HG02571 (cell line): ENCODE results near the gene SHB.
"Not testable (repeated sequence)": the region's sequence is repeated elsewhere in the genome, so short reads cannot be mapped to it uniquely, and the experiment has no call there.

ENCODE experiments used
- ATAC-seq: cut with Tn5 transposase; IDR thresholded peaks from one replicate; pipeline ENCODE4 v1.9.1; 2021; ENCODE audit warnings: mild to moderate bottlenecking, moderate library complexity; ENCODE audit not compliant: unreplicated experiment

SHB gene

DNA sequence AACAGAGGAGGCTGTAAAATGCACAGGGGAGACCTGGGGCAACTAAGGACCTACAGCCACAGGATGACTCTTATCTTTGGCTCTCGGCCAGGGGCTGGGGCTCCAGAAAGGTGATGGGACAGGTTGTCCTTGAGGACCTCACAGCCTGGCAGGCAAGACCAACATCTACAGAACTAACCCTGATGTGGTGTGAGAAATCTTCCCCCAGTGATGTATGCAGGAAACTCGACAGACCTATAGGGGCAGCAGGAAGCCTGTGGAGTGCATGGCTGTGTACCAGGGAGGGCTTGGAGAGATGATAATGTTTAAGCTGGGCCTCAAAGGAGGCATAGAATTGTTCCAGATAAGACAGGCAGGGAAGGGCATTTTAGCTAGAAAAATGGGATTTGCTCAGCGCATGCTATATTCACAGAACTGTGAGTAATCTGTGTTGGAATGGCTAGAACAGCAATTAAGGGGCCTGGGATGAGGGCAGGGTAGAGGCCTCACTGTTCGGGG lies 96.6 kb downstream of the SHB start:
- no peak for ATAC-seq

DNA sequence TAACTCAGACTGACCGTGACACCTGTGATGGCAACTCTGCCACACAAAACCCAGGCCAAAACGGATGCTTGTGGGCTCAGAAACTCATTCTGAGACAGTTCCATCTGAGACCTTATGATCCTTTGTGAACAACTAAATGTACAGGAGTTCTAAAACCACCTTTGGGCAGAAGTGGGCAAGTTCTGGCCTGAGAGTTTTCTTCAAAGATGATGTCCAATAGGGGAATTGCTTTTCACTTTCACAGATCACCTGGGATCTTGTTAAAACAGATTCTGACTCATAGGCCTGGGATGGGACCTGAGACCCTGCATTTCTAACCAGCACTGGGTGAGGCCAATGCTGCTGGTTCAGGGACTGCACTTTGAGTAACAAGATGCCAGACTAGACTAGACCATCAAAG lies 97.3 kb downstream of the SHB start:
- ATAC-seq, result no peak

DNA sequence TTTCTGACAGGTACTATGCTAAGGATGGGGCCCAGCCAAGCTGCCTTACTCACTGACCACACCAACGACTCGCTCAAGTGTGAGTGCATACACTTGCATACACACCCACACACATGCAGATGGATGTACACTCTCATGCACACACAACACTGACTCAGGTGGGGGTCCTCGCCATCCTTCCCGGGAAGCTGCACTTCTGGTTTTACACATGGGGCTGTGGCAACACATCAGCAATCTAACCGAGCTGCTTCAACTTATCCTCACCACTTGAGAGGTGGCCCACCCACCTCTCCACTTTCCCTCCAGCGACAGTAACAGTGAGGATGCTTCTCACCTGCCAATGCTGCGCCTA lies 97.9 kb downstream of the SHB start:
- no peak for ATAC-seq

DNA sequence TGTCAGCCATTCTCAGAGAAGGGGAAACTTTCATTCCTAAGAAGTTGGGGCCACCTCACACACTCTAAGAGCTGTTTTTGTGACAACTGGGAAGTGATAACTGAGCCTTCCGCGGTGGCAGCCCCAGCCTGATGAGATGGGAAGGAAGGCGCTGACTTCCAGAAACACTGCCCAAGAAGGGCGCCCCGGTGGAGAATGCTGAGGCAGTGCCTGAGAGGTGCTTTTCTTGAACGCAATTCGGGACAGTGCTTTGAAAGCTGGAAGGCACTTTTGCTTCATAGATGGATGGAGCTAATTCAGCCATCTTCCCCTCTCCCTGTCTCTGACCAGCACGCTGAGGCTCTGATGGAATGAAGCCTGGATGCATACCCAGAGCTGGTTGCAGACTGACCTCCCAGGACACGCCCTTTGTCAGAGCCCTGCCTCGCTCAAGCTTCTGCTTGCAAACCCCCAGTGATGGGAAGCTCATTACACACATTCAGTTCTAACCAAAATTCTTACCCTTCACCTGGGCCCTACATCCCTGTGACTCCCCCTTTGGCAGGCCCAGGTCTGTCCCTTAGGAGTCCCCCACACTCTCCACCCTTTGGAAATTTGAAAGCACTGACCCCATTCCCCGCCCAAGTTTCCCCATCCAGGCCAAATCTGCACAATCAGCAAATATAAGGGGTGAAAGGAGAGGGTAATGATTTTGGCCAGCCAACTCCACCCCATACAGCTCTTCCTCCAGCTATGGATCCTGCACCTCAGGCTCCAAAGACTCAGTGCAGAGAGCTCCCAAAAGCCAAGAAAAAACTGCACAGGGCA lies 98.5 kb downstream of the SHB start:
- ATAC-seq, result no peak

DNA sequence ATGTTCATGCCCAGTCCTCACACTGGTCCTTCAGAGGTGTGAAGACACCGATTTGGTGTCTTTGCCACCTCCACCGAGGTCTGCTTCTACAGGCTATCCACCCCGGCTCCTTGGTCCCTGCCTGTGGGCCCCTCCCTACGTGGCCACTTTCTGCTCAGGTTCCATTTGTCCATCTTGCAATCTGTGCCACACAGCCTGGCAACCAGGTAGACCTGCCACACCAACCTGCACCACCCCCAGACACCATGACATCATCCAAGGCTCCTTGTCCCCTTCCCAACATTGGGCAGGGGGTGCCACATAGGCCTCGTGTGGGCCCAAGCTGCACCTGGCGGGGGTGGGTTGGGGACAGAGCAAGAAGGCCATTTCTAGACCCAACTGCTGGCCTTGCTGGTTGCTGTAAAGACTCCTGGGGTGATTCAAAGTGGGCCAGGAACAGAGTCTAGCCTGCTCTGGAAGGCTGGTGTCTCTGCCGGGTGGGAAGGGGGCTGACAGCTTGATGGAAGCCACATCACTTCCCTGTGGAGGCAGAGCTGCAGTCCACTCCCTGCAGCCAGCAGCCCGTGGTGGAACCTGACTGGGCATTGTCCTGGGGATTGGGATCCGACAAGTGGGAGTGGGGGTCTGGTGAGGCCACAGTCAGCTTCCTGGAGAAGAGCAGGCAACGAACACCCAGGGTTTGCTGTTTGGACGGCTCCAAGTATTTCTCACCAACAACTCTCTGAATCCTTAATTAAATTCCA lies 99.3 kb downstream of the SHB start:
- ATAC-seq, result no peak

DNA sequence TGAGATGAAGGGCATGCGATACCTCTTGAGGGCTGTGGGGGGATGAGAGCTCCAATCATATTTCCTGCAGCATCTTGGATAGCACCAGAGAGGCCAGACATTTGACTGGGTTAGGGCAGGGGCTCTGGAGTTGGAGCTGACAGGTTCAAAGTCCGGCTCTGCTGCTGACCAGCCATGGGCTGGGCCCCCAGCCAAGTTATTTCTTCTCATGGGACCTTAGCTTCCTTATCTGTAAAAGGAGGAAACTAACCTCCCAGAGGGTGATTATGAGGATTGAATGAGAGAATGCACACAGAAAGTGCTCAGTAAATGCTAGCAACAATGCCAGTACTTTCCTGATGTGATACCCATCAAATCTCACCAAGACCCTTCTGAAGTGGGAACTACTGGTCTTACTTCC lies 99.9 kb downstream of the SHB start:
- ATAC-seq, result no peak

DNA sequence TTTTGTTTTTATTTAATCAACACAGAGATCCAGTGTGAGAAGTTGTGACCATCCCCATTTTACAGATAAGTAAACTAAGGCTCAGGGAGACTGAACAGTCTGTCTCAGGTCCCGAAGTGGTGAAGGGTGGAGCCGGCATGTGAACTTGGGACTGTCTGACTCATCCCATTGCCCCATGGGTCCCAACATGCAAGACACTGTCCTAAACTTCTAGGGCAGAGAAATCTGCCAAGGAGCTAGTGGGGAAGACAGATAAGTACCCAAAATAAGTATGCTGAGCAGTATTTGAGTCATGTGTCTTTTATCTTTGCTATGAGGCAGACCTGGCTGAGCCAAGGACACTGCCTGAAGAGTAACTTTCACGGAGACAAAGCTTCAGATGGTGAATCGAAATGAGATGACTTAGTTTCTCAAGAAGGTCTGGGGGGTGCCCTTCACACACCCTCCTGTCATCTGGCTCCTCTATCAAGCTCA lies 100.8 kb downstream of the SHB start:
- ATAC-seq, result no peak

DNA sequence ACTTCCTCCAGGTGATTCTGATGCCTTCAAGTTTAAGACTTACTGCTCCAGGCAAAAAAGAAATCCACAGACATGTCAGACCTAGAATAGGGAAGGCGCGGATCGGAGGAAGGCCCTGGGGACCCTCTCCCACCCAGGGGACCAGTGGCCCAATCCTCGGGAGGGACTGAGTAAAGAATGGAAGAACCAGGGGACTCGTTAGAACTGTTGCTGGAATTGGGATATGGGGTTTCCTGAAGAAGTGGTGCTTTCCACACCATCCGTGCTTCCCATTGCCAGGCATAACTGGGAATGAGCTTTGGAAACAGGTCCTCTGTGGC lies 101.3 kb downstream of the SHB start:
- ATAC-seq, result no peak

DNA sequence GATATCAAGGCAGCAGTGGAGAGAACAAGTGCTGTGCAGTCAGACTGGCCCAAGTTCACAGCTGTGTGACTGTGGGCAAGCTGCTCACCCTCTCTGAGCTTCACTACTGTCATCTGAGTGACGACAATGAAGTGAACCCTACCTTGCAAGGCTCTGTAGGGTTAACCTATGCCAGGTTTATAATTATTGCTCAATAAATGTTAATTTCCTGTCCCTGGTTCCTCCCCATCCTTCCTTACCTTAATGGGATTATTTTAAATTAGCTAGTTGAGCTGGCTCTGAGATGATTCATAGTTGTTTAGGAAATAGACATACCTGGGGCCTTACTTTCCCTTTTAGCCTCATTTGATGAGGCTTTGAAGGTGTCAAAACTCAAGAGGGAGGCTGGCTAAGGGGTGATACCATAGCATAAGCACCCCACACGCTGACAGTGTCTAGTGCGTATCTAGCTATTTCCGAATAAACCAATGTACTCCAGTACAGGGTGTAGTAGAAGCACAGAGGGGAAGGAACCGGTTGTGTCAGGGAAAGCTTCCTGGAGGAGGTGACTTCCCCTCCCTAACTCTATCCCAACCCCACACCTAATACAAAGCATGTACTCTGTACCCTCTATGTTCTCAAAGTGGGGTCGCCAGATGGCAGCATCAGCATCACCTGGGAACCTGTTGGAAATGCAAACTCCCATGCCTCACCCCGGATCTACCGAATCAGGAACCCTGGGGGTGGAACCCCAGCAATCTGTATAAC lies 101.8 kb downstream of the SHB start:
- ATAC-seq, result no peak

DNA sequence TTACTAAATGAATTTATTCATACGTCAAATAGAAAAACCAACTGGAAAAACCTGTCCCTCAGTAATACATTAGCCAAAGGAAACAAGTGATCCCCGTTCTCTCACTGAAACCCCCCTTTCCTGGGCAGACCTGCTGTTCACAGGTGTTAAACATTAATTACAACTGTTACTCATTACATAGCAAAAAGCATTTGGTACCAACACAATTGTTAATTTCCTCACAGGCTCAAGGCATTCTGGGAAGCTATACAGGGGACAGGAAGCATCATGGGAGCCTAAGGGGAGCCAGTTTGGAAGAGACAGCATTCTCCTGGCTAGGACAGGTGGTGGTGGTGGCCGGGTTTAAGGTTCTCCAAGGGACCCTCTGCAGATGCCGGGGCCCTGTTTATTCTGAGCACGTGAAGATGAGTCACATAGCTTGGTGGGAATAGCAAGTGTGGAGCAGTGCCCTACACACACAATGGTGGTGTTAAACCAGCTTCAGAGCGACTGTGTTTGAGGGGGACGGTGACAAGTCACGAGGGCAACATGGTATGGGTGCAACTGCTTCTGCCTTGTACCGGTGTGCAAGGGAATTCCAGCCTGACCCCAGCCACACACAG lies 102.5 kb downstream of the SHB start:
- ATAC-seq, result no peak

DNA sequence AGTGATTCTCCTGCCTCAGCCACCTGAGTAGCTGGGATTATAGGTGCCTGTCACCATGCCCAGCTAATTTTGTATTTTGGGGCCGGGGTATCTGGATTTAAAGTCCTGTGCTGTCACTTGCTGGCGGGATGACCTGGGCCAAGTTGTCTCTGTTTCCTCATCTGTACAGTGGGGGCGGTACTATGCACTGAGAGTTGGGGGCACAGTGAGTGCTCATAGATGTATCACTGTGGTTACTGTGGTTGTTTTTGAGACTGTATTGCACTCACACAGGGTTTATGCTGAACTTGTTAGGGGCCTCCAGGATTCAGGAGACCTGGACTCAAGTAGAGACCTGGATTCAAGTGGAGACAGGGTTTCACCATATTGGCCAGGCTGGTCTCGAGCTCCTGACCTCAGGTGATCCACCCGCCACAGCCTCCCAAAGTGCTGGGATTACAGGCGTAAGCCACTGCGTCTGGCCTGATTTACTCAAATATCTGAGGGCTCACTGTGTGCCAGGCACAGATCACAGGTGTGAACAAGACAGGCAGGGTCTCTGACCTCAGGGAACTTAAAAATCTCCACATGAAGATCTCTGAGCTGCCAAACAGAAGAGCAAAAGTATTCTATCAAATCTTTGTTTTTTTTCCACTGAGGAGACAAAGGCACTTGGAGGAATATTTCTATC lies 103.2 kb downstream of the SHB start:
- not testable (repeated sequence) for ATAC-seq

DNA sequence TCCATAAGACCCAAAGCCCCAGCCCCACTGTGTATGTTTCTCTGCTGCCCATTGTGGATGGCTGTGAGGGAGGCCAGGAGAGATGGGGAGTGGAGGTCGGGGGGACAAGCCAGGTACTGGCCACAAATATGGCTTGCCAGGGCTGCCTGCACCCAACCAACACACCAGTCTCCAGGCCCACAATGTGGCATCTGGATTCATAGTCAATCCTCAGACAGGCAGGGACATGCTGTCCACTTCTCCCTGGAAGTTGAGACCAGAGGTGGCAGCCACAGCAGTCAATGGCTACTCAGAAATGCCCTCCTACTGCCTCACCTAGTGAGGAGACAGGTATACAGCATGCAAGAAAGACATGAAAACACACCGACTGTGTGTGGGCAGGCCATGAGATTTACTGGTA lies 103.9 kb downstream of the SHB start:
- no peak for ATAC-seq

DNA sequence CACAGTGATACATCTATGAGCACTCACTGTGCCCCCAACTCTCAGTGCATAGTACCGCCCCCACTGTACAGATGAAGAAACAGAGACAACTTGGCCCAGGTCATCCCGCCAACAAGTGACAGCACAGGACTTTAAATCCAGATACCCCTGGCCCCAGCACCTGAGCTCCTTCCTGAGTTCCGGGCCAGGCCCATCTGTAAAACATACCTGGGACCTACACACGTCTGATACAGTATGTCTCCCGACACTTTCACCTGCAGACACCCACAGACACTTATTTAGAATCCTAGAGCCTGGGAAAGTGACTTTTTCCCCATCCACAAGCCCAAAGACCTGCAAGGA lies 104.3 kb downstream of the SHB start:
- ATAC-seq, result no peak

DNA sequence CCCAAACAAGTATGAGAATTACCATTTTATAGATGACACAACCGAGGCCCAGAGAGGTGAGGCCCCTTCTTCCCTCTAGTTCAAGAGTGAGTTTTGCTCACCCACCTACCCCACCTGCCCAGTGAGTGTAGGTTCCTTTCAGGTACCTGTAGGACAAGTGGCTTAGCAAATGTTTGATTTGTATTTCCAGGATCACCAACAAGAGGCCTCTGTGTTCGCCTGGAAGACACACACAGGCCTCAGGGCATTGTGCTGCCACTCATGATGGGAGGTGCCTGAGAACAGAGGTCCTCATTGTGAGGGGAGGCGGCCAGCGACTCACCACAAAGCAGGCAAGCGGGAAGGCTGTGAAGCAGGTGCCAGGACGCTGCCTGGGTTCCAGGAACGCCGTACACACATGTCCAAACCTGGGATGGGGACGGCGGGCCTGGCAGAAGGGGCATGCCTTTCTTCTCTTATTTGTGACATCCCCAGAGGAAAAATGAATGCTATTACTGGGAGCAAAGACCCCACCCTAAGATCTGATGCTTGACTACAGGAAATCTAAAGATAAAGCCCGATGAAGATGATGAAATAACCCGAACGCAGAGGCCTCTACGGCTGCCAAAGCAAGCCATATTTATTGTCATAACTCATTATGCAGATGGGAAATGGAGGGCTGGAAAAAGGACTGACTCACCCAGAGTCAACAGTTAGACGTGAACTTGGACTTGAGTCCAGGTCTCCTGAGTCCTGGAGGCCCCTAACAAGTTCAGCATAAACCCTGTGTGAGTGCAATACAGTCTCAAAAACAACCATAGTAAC lies 104.9 kb downstream of the SHB start:
- ATAC-seq, result no peak

DNA sequence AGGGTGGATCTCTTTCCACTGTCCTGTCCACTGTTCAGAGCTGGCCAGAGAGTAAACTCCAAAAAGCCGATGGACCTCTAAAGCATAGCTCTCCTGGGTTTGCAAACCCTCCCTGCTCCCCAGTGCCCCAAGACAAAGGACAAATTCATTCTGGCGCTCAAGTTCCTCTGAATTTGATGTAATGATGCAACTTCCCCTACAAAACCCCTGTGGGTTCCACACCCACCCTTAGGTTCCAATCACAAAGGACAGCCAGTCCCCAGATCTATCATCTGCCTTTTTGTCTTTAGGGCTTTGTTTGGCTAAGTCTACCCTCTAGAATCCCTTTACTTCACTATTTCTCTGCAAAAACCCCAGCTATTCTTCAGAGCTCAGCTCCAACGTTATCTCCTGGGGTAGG lies 107.7 kb downstream of the SHB start:
- no peak for ATAC-seq

DNA sequence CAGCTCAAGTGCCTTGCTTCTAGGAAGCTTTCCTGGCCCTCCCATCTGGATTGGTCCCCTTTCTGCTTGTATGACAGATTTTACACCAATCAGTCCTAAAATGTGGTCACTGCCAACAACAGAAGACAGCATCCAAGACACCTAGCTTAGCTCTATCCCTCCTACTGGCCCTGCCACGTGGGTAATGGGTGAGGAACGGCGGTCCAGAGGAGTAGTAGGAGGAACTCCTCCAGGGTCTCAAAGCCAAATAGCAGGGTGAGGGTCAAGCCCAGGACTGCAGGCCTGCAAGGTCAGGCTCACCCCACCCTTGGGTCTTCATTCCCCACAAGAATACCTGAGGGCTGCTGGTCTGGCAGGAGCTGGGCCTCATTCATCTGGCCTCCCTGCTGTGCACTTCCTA lies 108.4 kb downstream of the SHB start:
- ATAC-seq, result no peak

DNA sequence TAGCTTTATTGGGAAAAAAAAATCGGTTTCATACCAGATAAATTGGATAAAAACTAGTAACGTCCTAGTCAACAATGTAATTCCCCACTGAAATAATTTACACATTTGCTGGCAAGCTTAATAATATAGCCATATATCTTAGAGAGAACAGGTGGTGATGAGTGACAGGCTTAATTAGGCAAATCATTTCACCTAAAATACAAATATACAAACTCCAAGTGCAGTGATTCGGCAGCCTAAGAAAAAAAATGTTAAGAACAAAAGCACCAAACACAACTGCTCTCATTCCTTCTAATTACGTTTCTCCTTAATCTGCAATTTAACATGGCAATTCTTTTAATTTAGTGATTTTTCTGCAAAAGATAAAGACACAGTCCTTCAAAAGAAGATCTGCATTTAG lies 109.1 kb downstream of the SHB start:
- no peak for ATAC-seq

DNA sequence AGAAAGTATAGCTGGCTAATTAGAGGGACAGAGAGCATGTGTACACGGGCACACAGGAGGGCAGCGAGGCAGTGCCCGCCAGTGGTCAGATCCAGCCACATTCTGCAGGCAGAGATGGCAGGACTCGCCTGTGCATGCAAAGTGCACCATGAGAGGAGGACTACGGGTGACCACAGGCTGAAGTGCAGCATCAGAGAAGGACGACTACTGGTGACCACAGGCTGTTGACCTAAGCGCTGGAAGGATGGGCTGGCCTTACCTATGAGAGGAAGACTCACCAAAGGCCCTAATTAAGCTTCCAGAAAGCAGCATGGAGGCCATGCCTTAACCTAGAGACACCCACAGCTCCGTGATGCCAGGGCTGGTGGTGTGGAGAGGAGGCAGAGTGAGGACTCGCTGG lies 110.9 kb downstream of the SHB start:
- ATAC-seq, result no peak

DNA sequence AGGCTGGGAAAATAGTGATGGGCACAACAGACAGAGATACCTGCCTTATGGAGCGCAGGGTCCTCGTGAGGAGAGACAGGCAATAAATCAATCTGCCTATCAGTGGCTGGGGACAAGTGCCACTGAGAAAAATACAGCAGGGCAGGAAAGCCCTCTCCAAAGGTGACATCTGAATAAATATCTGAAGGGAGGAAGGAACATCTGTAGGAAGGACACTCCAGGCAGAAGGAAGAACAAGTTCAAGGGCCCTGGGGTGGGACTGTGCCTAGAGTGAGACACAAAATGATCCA lies 111.4 kb downstream of the SHB start:
- no peak for ATAC-seq

DNA sequence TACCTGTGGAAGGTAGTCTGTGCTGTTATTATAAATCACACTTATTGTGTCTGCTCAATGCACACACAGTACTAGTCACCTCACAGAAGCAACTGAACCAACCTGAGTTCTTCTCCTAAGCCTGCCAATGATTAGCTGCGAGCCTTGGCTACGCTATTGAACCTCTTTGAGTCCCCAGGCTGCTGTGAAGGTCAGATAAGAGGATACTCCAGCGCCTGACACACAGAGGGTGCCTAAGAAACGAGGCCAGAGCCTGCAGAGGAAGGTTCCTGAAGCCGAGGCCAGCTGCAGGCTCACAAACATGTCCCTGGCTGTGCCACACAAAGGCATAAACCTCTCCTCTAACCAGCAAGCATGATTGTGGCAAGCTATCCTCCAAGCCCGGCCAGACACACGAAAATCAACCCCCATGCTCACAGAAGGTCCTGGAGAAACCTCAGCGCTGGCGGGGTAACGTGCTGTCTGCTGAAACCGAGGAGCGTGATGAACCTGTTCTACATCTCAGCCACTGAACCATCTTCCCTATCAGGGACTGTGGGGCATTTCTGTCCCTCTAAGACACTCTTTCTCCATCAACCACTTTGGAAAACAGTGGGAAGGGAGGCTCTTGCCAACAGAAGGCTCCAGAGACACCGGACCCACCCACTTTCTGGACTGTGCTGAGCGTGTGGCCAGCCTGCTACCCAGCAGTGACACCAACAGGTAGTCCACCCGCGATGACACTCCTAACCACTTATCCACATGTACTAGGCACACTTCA lies 111.9 kb downstream of the SHB start:
- ATAC-seq, result no peak
